Smooth muscle cell (in vitro differentiated cells): ENCODE data around the gene PLEKHM3. TPM values are rescaled to one million over a fixed set of nuclear protein-coding genes. Genes with fewer than 3 reads are reported as not detected.

Experiments
- DNase-seq: peaks from one replicate; lab custom pipeline; 2025; ENCODE audit not compliant: unreplicated experiment; lab: John Stamatoyannopoulos, UW
- H2AFZ ChIP-seq: fragments of 200-600 bp; sonication (generic); 2 replicates; pipeline ENCODE4 v1.6.0; 2016; ENCODE audit warnings: antibody characterized with exemption, low read depth, mild to moderate bottlenecking
- H3F3A ChIP-seq: fragments of 200-600 bp; sonication (generic); 2 replicates; pipeline ENCODE4 v1.6.0; 2017; ENCODE audit warnings: antibody characterized with exemption, low read depth
- H3K27ac ChIP-seq: fragments of 200-600 bp; sonication (generic); 2 replicates; pipeline ENCODE4 v1.5.1; 2016; ENCODE audit warnings: low read depth, mild to moderate bottlenecking
- H3K27me3 ChIP-seq: fragments of 200-600 bp; sonication (generic); 2 replicates; pipeline ENCODE4 v1.6.1; 2016; ENCODE audit warnings: low read depth, mild to moderate bottlenecking
- H3K36me3 ChIP-seq: fragments of 200-600 bp; sonication (generic); 2 replicates; pipeline ENCODE4 v1.5.1; 2016; ENCODE audit warnings: low read depth
- H3K4me1 ChIP-seq: fragments of 200-600 bp; sonication (generic); 2 replicates; pipeline ENCODE4 v1.5.1; 2016; ENCODE audit warnings: low read depth
- H3K4me2 ChIP-seq: fragments of 200-600 bp; sonication (generic); 2 replicates; pipeline ENCODE4 v1.6.0; 2016; ENCODE audit warnings: mild to moderate bottlenecking
- H3K4me3 ChIP-seq: fragments of 200-600 bp; sonication (generic); 2 replicates; pipeline ENCODE4 v1.5.1; 2016; ENCODE audit warnings: mild to moderate bottlenecking
- H3K79me2 ChIP-seq: fragments of 200-600 bp; sonication (generic); 2 replicates; pipeline ENCODE4 v1.6.0; 2016; ENCODE audit warnings: low read depth, mild to moderate bottlenecking
- H3K9ac ChIP-seq: fragments of 200-600 bp; sonication (generic); 2 replicates; pipeline ENCODE4 v1.6.0; 2016; ENCODE audit warnings: low read depth
- H3K9me3 ChIP-seq: fragments of 200-600 bp; sonication (generic); replicated peaks from 2 replicates; pipeline ENCODE4 v1.5.1; 2016; ENCODE audit warnings: low read depth
- H4K20me1 ChIP-seq: fragments of 200-600 bp; sonication (generic); 2 replicates; pipeline ENCODE4 v1.6.0; 2016; ENCODE audit warnings: low read depth
- WGBS: methylation state at CpG from one replicate; pipeline ENCODE4 v1.1.7; 2016; ENCODE audit warnings: low lambda C conversion rate; 5-methylcytosine and 5-hydroxymethylcytosine counted together
- polyA plus RNA-seq: library from polyadenylated mRNA; unstranded; fragments of >200 nt; fragmentation: Nextera tagmentation; extraction: Ambion mirVana; gene quantifications from 2 replicates; pipeline ENCODE4 v1.2.1, GENCODE V29; 2016
- total RNA-seq: library from RNA; depleted of rRNA; stranded (reverse); fragments of >200 nt; gene quantifications from 2 replicates; pipeline ENCODE4 v1.2.3, GENCODE V29; 2014
- TF ChIP-seq, protein P1 (sequence below): fragments of 200-600 bp; sonication (generic); IDR thresholded peaks from 2 replicates; pipeline ENCODE4 v1.5.1; 2017; ENCODE audit warnings: borderline replicate concordance, mild to moderate bottlenecking, antibody characterized with exemption; ENCODE audit not compliant: insufficient read depth, poor library complexity, severe bottlenecking

PLEKHM3 gene
- total and polyA plus RNA-seq, 2 experiments from 2014 or later = 3.8 to 10.3 TPM

- TF ChIP-seq, protein P1, sequence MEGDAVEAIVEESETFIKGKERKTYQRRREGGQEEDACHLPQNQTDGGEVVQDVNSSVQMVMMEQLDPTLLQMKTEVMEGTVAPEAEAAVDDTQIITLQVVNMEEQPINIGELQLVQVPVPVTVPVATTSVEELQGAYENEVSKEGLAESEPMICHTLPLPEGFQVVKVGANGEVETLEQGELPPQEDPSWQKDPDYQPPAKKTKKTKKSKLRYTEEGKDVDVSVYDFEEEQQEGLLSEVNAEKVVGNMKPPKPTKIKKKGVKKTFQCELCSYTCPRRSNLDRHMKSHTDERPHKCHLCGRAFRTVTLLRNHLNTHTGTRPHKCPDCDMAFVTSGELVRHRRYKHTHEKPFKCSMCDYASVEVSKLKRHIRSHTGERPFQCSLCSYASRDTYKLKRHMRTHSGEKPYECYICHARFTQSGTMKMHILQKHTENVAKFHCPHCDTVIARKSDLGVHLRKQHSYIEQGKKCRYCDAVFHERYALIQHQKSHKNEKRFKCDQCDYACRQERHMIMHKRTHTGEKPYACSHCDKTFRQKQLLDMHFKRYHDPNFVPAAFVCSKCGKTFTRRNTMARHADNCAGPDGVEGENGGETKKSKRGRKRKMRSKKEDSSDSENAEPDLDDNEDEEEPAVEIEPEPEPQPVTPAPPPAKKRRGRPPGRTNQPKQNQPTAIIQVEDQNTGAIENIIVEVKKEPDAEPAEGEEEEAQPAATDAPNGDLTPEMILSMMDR = no peak
- Histone ChIP-seq H2AFZ (no peak overlapping the region), H3K9me3 (no peaks in the 10 kb centered on the region), H3K27me3 (no peaks in the 10 kb centered on the region), H3K4me1 (no peaks in the 10 kb centered on the region), H3F3A (no peaks in the 10 kb centered on the region), H4K20me1 (no peaks in the 10 kb centered on the region), H3K4me3 (no peak overlapping the region), H3K27ac (no peak overlapping the region), H3K79me2 (no peaks in the 10 kb centered on the region), H3K9ac (no peak overlapping the region), H3K4me2 (no peak overlapping the region), H3K36me3 (no peaks in the 10 kb centered on the region)
- 89% methylated on average over 6 of the region's 6 CpGs for WGBS
- no peak for DNase-seq
These were observed 104.6 kb downstream of the PLEKHM3 start for GRCh38 chr2:207920721-207921120.

DNA sequence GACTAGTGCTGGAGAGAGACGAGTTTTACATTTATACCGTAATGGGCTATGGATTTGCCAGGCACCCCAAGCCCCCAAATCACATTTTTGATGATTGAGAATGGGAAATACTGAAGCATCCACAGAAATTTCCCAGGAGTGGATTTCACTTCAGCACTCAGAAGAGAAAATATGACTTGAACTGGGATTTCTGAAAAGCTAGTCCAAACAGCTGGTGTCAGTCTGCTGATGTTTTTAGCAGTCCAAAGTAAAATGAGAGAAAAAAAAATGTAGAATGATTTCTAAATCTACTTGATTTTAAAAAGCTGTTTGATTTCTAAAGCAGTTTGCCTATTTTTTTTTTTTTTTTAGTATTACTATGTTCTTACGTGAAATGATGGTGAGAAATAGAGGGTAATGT lies 105.0 kb downstream of the PLEKHM3 start:
- WGBS = 91% methylated on average over 3 of the region's 3 CpGs
- H3K9me3 ChIP-seq = no peaks in the 10 kb centered on the region
- no peaks in the 10 kb centered on the region for H4K20me1 ChIP-seq
- no peak overlapping the region for H3K9ac ChIP-seq
- no peak overlapping the region for H3K4me2 ChIP-seq
- DNase-seq = no peak
- H3K4me3 ChIP-seq = no peak overlapping the region
- no peak overlapping the region for H3K27ac ChIP-seq
- no peaks in the 10 kb centered on the region for H3K27me3 ChIP-seq
- H3K4me1 ChIP-seq = no peaks in the 10 kb centered on the region
- no peaks in the 10 kb centered on the region for H3F3A ChIP-seq
- no peaks in the 10 kb centered on the region for H3K36me3 ChIP-seq
- H2AFZ ChIP-seq = no peak overlapping the region
- H3K79me2 ChIP-seq = no peaks in the 10 kb centered on the region
- TF ChIP-seq, protein P1 = no peak

DNA sequence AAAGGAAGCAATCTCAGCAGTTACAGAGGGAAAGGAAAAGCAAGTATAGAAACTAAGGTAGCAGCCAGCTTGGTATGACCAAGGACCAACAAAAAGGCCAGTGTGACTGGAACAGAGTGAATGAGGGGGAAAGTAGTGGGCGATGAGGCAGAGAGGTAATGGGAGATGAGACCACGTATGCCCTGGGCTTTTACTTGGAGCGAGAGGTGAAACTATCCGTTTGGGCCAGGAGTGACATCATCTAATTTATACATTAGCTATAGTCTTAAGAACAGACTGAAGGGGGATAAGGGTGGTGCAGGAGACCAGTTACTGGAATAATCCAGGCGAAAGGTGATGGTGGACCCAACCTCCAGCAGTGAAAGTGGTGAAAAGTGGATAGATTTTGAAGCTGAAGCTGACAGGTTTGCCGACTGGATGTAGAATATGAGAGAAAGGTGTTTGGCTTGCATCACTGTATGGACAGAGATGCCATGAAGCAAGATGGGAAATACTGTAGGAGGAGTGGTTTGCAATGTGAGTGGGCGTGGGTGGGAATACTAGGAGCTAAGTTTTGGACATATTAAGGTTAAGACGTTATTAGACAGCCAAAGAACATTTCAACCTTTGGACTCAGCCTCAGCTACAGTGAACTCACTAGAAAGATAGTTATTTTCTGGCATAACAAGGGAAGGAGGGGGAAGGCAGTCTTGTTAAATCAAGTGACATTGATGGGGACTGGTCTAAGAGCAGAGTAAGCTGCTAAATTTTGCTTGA lies 106.0 kb downstream of the PLEKHM3 start:
- Histone ChIP-seq H3K27ac (no peak overlapping the region), H3K4me3 (no peak overlapping the region), H4K20me1 (no peaks in the 10 kb centered on the region), H3K4me1 (no peaks in the 10 kb centered on the region), H3K9me3 (no peaks in the 10 kb centered on the region), H3K9ac (no peak overlapping the region), H3K79me2 (no peaks in the 10 kb centered on the region), H3K36me3 (no peaks in the 10 kb centered on the region), H2AFZ (no peak overlapping the region), H3K4me2 (no peak overlapping the region), H3K27me3 (no peaks in the 10 kb centered on the region), H3F3A (no peaks in the 10 kb centered on the region)
- DNase-seq = no peak
- TF ChIP-seq, protein P1 = no peak
- WGBS = 88% methylated on average over 8 of the region's 8 CpGs

- no peaks in the 10 kb centered on the region for H4K20me1 ChIP-seq
- H3K9me3 ChIP-seq = no peaks in the 10 kb centered on the region
- H3F3A ChIP-seq = no peaks in the 10 kb centered on the region
- H3K27me3 ChIP-seq = no peaks in the 10 kb centered on the region
- no peak overlapping the region for H3K9ac ChIP-seq
- H3K4me2 ChIP-seq = no peak overlapping the region
- H3K27ac ChIP-seq = no peak overlapping the region
- no peaks in the 10 kb centered on the region for H3K79me2 ChIP-seq
- 90% methylated on average over 6 of the region's 6 CpGs for WGBS
- no peaks in the 10 kb centered on the region for H3K36me3 ChIP-seq
- H3K4me3 ChIP-seq = no peak overlapping the region
- no peak for DNase-seq
- no peaks in the 10 kb centered on the region for H3K4me1 ChIP-seq
- TF ChIP-seq, protein P1 = no peak
- no peak overlapping the region for H2AFZ ChIP-seq
These were observed 110.6 kb downstream of the PLEKHM3 start for GRCh38 chr2:207914716-207915115.
